ENCODE data around the gene LIN52. TPM values are rescaled to one million over a fixed set of nuclear protein-coding genes. Genes with fewer than 3 reads are reported as not detected.
A peak's percentile ranks its signal among the peaks of the same experiment; 100 is the strongest.

Gene LIN52
- total and polyA plus RNA-seq, 2 of the 8 experiments (the other 6 are each of a cell fraction or from before 2014, with no cell fraction given) = 6.8 to 11.6 TPM

DNA sequence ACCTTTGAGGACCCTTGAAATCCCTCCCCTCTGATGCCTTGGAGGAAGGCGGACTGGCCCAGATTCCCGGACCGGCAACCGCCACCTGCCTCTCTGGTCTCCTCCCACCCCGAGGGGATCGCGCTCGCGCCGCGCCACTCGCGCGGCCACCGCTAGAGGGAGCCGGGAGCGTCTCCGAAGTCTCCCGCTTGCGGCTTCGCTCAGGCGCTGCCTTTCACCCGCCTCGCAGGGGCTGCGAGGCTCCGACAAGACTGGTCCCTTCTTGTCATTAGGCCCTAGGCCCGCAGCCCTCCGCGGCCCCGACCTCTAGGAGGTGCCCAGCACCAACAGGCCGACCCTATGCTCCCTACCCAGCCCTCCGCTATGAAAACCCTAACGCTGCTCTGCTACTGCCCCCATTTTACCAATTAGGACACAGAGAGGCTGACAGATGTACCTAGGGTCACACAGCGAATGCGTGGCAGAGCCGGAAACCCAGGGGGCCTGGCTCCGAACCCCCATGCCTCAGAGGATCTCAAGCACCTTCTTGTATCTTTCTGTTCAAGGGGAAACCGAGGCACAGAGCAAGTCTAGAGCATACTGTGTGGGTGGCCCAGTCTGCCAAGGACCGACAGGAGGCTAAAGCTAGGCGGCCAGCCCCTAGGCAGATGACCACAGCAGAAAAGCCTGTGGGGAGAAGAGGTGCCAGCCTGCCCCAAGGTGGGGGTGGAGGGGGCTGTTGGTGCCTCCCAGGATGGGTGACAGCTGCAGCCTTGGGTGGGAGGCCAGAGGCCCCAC lies 133.1 kb downstream of the LIN52 start:
- Histone ChIP-seq H4K91ac (replicated peaks; ENCODE audit: insufficient read length, low read length) (no peak overlapping the region), H4K5ac (ENCODE audit: insufficient read length, low read depth, low read length) (no peak overlapping the region), H3K4me3 (ENCODE audit: extremely low read depth in 1 of 4, insufficient read depth in 2 of 4, low read depth in 3 of 4, low read length in 4 of 4) (peak overlapping the region in 1 of 4 experiments; percentile 29; a peak in 1 of 8 replicates), H3K36me3 (ENCODE audit: control insufficient read depth in 2 of 4, insufficient read depth in 4 of 4, low read length in 3 of 4) (no peaks in the 10 kb centered on the region), H3K4me1 (replicated peaks in 1 of 4; ENCODE audit: control insufficient read depth in 3 of 4, insufficient read depth in 4 of 4, low read length in 3 of 4) (peaks cover 0 to 7% (median 0%) of the 10 kb centered on the region in 4 experiments; a peak in 1 of 7 replicates), H3K4me2 (ENCODE audit: insufficient read depth in 1 of 2, low read depth in 2 of 2, low read length in 2 of 2) (peak overlapping the region in 1 of 2 experiments; percentile 54; a peak in 2 of 4 replicates), H2BK12ac (ENCODE audit: low read depth, low read length) (no peak overlapping the region), H3K79me2 (ENCODE audit: control insufficient read depth in 1 of 2, insufficient read depth in 2 of 2, low read length in 2 of 2) (no peaks in the 10 kb centered on the region), H4K20me1 (replicated peaks in 1 of 2; ENCODE audit: control insufficient read depth in 1 of 2, insufficient read depth in 2 of 2, low read length in 2 of 2) (peaks cover 0 to 3% of the 10 kb centered on the region in 2 experiments), H2BK5ac (ENCODE audit: low read depth, low read length) (no peak overlapping the region), H2BK20ac (ENCODE audit: low read length) (no peak overlapping the region), H4K8ac (ENCODE audit: extremely low read depth, insufficient read depth, low read length) (peak overlapping the region; percentile 45), H3K56ac (replicated peaks; ENCODE audit: insufficient read length, low read depth, low read length) (no peak overlapping the region), H2BK120ac (replicated peaks; ENCODE audit: low read depth, low read length) (no peak overlapping the region), H3K9ac (replicated peaks in 1 of 4; ENCODE audit: extremely low read depth in 1 of 4, low read depth in 3 of 4, low read length in 3 of 4) (no peak overlapping the region), H2AFZ (ENCODE audit: low read length) (no peak overlapping the region), H3K18ac (ENCODE audit: extremely low read depth, low read length) (no peak overlapping the region), H3K23me2 (ENCODE audit: low read depth, low read length) (no peaks in the 10 kb centered on the region), H2AK5ac (ENCODE audit: low read depth, low read length) (no peak overlapping the region), H3K4ac (replicated peaks; ENCODE audit: insufficient read length, low read depth, low read length) (no peak overlapping the region), H3K9me3 (ENCODE audit: insufficient read depth in 2 of 2, low read depth in 1 of 2, low read length in 1 of 2) (no peaks in the 10 kb centered on the region), H3K79me1 (ENCODE audit: low read depth, low read length) (no peaks in the 10 kb centered on the region), H2BK15ac (ENCODE audit: low read length) (no peak overlapping the region), H3K23ac (ENCODE audit: insufficient read length) (no peak overlapping the region), H3K14ac (ENCODE audit: insufficient read length) (no peak overlapping the region), H3K27me3 (replicated peaks in 1 of 4; ENCODE audit: control insufficient read depth in 3 of 4, extremely low read depth in 1 of 4, insufficient read depth in 3 of 4, low read length in 3 of 4) (peaks cover 0 to 20% (median 15%) of the 10 kb centered on the region in 4 experiments; a peak in 6 of 7 replicates), H3K27ac (ENCODE audit: low read depth, low read length) (no peak overlapping the region)
- no peak for FAIRE-seq
- WGBS, 2 experiments (ENCODE audit: extremely low coverage in 1 of 2, insufficient coverage in 1 of 2, insufficient read length in 1 of 2, insufficient replicate concordance in 2 of 2, low coverage in 1 of 2, low lambda C conversion rate in 2 of 2, missing lambda C conversion rate in 1 of 2) = 23% methylated on average over 29 of the region's 40 CpGs; no CpG with 5 or more reads in 1 of the 2 experiments
- DNase-seq (ENCODE audit: low read depth in 1 of 2, low spot score in 2 of 2) = peak; percentile 67 to 97
- ChIA-PET CTCF (ENCODE audit: partially characterized antibody) (interaction anchor here (0.9 to 7.2 kb wide), 19 partner anchors 9 to 287 kb away, joined by 3 to 139 read pairs (median 5); partner anchors contain the start of genes ABCD4 and VSX2), POLR2A (ENCODE audit: partially characterized antibody) (interaction anchor here (0.6 kb wide), 1 partner anchor 131 kb away, joined by 3 read pairs; no protein-coding TSS in a partner anchor)
- TF ChIP-seq SUZ12 (IDR thresholded peaks at IDR 0.05; ENCODE audit: low read length) (peak; percentile 61; the same call in 1 of the 2 replicates), KDM4A (IDR thresholded peaks at IDR 0.05; ENCODE audit: low read depth, low read length, severe bottlenecking) (peak; percentile 18), FOSL1 (IDR thresholded peaks at IDR 0.05; ENCODE audit: insufficient read depth, low read depth, low read length) (0 out of 2 replicates have a peak, but pooled peaks have one; percentile 52), EGR1 (IDR thresholded peaks at IDR 0.05; ENCODE audit: borderline replicate concordance, low read depth, low read length) (no peak), SIX5 (IDR thresholded peaks at IDR 0.05; ENCODE audit: low read depth, low read length) (no peak), BACH1 (IDR thresholded peaks at IDR 0.05; ENCODE audit: low read length) (peak; percentile 95)
- TF ChIP-seq, protein P1, sequence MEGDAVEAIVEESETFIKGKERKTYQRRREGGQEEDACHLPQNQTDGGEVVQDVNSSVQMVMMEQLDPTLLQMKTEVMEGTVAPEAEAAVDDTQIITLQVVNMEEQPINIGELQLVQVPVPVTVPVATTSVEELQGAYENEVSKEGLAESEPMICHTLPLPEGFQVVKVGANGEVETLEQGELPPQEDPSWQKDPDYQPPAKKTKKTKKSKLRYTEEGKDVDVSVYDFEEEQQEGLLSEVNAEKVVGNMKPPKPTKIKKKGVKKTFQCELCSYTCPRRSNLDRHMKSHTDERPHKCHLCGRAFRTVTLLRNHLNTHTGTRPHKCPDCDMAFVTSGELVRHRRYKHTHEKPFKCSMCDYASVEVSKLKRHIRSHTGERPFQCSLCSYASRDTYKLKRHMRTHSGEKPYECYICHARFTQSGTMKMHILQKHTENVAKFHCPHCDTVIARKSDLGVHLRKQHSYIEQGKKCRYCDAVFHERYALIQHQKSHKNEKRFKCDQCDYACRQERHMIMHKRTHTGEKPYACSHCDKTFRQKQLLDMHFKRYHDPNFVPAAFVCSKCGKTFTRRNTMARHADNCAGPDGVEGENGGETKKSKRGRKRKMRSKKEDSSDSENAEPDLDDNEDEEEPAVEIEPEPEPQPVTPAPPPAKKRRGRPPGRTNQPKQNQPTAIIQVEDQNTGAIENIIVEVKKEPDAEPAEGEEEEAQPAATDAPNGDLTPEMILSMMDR (IDR thresholded peaks at IDR 0.05; ENCODE audit: control extremely low read depth in 1 of 3, insufficient read depth in 1 of 3, low read depth in 1 of 3, low read length in 3 of 3) = peak; percentile 87 to 96 (median 89)
- TF ChIP-seq, protein P2, sequence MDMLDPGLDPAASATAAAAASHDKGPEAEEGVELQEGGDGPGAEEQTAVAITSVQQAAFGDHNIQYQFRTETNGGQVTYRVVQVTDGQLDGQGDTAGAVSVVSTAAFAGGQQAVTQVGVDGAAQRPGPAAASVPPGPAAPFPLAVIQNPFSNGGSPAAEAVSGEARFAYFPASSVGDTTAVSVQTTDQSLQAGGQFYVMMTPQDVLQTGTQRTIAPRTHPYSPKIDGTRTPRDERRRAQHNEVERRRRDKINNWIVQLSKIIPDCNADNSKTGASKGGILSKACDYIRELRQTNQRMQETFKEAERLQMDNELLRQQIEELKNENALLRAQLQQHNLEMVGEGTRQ (IDR thresholded peaks at IDR 0.05; ENCODE audit: low read length) = no peak

All from H1 (cell line).